AG20443 (cell line): ENCODE data around the gene UBXN2A.

Experiments used
- DNase-seq: peaks from one replicate; pipeline ENCODE4 v3.0.0; 2012; ENCODE audit warnings: low spot score, mixed read lengths

UBXN2A gene

DNA sequence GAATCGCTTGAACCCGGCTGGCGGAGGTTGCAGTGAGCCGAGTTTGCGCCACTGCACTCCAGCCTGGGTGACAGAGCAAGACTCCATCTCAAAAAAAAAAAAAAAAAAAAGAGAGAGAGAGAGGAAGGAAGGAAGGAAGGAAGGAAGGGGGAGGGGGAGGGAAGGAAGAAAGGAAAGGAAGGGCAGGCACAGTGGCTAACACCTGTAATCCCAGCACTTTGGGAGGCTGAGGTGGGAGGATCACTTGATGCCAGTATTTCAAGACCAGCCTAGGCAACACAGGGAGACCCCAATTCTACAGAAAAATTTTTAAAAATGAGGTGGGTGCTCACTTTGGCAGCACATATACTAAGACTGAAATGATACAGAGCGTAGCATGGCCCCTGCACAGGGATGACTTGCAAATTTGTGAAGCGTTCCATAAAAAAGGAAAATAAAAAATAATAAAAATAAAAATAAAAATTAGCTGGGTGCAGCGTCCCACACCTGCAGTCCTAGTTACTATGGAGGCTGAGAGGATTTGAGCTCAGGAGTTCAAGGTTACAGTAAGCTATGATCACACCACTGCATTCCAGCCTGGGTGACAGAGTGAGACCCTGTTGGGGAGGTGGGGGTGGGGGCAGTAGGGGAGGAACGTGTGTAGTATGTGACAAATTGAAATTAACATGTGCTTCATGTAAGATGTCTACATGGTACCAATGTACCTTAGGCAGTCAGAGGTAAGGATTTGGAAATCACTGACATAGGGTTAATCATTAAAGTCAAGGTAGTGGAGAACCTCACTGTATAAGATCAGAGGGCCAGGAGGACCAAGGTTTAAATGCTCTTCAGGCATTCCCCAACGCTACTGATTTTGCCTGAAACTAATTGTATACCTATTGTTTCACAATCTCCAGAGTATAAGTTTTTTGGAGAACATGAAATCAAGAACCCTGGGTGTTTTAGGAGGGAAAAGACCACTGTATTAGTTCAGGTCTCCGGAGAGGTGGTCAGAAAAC is 105.5 kb downstream of the UBXN2A start:
- DNase-seq: no peak

DNA sequence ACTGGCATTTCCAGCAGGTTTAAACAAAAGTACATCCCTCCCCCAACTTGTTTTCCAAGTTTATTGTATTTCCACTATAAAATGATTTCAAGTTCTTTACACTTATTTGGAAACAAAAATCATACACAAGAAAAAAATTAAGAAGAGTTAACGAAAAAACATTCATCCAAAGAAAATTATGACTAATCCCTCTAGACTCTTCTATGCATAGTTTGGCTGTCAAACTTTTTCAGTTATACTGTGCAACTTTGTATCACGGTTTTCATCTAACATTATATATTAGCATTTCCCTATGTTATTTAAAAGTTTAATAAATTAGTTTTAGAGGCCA is 106.3 kb downstream of the UBXN2A start:
- DNase-seq: no peak

DNA sequence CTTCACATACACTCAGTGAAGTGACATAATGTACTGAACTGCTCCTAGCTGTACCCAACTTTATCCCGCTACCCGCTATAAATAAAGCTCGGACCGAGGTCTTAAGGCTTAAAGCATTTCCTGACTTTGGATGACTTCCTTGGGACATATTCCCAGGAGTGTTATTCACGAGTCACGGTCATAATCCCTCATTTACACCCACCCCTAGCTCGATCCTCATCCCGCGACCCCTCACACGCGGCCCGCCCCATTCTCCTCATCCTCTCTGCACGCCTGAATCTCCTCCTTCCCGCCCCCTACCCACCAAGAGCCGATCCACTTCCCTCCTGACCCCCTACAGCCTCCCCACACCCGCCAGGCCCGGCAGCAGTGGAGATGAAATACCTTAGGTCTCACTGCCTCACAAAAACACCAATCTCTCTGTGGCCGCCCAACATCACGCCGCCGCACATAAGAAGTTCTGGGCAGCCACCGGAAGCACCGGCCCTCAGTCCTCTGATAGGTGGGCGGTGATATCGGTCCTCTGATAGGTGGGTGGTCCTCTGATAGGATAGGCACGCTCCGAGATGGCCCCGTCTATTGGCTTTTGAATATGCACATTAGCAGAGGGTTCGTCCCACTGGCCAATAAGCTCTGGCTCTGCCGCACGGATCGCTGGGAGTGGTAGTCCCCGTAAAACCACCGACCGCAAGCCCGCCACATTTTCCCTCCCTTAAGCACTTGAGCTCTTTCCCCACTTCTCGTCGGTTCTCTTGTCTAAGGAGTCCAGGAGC is 106.9 kb downstream of the UBXN2A start, which contains the start of gene WDCP:
Gene WDCP (minus strand): TSS at position 462 of the 773 bp plus-strand sequence. CDS start 7,897 bp downstream, outside the sequence.
- DNase-seq: peak; percentile 95

DNA sequence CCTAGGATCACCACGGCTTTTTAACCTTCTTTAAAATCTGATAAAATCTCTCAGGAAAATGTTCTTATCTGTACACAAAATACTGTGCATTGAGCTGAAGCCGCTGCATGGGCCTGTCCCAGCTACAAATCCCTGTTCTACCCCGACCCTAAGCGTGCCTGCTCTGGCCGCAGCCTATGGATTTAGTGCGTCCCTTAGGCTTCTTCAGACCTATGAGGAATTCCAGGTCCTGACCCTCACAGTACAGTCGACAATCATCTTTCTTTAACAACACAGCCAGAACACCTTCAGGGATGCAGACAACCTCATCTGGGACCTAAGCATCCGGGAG is 107.4 kb downstream of the UBXN2A start:
- DNase-seq: no peak

DNA sequence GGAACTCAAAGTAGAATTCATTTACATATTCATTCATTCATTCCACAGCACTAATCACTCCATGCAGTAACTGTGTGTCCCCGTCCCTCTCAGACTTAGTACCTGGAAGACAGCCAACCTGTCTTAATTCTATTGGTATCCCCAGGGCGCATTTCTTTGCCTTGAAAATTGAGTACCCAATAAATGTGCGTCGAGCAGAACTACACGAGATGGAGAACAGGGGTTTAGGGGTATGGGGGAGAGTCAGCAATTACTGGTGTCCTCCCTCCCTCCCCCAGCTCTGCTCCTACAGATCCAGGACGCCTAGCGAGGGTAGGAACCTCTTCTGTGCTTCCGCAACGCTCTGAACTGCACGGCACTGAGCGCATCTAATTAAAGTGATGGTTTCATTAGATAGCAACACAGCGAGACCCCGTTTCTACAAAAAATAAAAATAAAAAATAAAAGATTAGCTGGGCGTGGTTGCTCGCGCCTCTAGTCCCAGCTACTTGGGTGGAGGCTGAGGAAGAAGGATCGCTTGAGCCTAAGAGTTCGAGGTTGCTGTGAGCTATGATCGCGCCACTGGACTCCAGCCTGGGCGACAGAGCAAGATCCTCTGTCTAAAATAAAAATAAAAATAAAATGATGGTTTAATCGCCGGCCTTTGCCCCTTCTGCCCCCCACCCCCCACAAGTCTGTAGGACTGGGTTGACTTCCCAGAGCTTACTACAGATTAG is 108.7 kb downstream of the UBXN2A start:
- DNase-seq: no peak

DNA sequence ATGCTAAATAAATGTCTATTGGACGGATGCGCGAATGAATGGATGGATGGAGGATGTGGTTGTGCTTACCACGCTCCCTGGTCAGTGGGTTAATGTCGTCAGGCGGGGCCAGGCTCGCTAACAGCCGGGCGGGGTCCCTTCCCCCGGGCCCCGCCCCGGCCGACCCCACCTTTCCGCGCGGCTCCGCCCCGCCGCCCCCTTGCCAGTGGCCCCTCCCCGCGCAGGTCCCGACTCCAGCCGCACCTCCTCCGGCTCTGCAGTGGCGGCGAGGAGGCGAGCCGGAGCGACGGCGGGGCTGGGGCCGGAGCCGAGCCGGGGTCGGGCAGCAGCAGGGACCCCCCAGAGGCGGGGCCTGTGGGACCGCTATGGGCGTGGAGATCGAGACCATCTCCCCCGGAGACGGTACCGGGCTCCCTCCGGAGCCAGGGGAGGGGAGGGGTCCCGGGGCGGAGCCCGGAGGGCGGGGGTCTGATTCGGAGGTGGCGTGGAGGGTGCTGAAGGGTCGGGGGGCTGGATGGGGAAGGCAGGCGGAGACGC is 109.3 kb downstream of the UBXN2A start, which contains the start of gene FKBP1B:
Gene FKBP1B (plus strand): TSS at position 257 of the 537 bp plus-strand sequence. CDS start 109 bp downstream, at position 366.
- peak; percentile 79 for DNase-seq

DNA sequence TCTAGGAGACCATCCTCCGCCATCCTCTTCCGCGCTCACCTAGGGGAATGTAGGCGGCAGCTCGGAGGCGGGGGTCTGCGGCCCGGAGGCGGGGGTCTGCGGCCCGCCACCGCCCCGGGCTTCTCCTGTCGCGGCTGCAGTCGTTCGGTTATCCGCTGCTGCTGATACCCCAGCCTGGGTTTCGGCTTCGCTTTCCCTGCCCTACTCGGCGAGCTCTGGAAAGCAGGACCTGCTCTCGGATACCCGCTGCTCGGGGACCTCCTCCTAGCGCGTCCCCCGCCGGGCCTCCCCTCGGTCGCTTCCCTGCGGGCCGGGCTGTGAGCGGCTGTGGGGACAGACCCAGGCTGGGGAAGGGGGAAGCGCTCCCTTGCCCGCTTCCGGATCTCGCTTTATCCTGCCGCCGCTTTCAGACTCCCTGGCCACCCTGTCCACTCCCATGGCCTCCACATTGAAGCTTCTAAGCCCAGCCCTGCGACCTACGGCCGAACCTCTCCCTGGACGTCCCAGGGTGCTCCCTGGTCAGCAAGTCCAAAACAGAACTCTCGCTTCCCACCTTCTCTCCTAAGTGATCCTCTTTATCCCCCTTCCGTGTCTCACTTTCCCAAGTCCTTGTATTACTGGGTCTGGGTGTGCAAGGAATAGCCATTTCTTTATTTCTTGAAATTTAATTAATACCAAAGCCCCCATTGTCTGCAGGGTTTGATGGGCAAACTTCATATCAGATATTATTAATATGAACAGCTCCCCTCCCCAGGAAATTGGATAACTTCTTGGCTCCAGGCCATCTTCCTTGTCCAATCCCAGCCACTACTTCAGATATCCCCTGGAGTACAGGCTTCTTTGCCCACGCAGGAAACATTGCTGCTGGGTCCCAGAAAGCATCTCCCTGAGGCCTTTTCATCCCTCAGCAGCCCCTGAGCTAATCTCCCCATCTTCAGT is 110.0 kb downstream of the UBXN2A start:
- DNase-seq: peak; percentile 37

DNA sequence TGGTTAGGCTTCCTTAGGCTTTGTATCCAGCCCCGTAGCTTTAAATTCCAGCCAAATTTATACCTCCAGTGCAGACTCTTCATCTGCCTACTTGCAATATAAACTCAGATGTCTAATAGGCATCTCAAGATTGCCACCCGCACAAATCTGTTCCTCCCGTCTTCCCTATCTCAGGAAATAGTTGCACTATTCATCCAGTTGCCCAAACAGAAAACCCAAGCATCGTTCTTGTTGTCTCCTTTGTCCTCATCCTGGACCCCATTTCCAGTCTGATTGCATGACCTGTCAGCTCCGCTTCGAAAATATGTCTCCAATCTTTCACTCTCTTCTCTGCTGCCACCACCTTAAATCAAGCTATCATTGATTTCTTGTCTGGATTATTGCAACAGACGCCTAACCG is 111.6 kb downstream of the UBXN2A start:
- DNase-seq: no peak

DNA sequence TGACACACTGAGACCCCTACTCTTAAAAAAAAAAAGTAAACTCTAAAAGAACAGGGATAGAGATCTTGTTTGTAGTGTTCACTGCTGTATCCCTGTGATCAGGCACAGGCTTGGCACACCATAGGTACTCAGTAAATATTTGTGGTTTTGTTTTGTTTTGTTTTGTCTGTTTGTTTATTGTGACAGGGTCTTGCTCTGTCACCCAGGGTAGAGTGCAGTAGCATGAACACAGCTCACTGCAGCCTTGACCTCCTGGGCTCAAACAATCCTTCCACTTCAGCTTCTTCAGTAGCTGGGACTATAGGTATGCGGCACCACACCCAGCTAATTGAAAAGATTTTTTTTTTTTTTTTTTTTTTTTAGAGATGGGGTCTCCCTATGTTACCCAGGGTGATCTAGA is 112.7 kb downstream of the UBXN2A start:
- no peak for DNase-seq
